K562 (cell line): Measurements from ENCODE around the gene KRTAP2-2. TPM values are rescaled to one million over a fixed set of nuclear protein-coding genes. Genes with fewer than 3 reads are reported as not detected.

Source experiments
- ATAC-seq: fragments of 200-7000 bp; cut with Tn5 transposase; 3 replicates; pipeline ENCODE4 v1.9.1; 2020; ENCODE audit warnings: moderate library complexity
- BruUV-seq: library from RNA; stranded (reverse); fragments of 400-500 nt; replicated peaks from 2 replicates; lab custom pipeline; 2021; lab: Mats Ljungman, UMichigan
- CTCF ChIA-PET: fragments of 300-600 bp; formaldehyde crosslinking; extraction: SDS; loops from one replicate; lab custom pipeline; 2021; ENCODE audit warnings: low intra/inter-chr PET ratio; lab: Yijun Ruan, JAX
- POLR2A ChIA-PET: fragments of 300-600, 350-650 bp; sonication (Branson Sonifier 250); formaldehyde crosslinking; extraction: SDS; loops from one replicate; lab custom pipeline; 2021; ENCODE audit warnings: antibody characterized with exemption, inconsistent platforms; lab: Yijun Ruan, JAX
- DNase-seq, 4 experiments: peaks; one replicate each; pipeline versions ENCODE4 v3.0.0 to v3.0.0-alpha.2; 2011 to 2018; ENCODE audit warnings: low spot score in 3 of 4, mixed read lengths in 3 of 4; ENCODE audit errors: extremely low read depth in 1 of 4
- FAIRE-seq: peaks from 2 replicates; lab custom pipeline; 2011; peaks lifted over from hg19 to GRCh38; lab: Jason Lieb, UNC
- H2AFZ ChIP-seq: 2 replicates; pipeline ENCODE4 v1.6.0; 2011; ENCODE audit warnings: low read depth, low read length, control low read depth, inconsistent platforms
- H3K27ac ChIP-seq: fragments of 200-600 bp; 3 replicates; pipeline ENCODE4 v1.8.0; 2011; ENCODE audit warnings: low read depth, mild to moderate bottlenecking, control low read depth, inconsistent platforms, low read length, moderate library complexity, mixed read lengths; ENCODE audit errors: extremely low read depth
- H3K27me3 ChIP-seq, 2 experiments: fragments of 300-600 bp in 1 of 2; 2 replicates in 1 of 2; 3 replicates in 1 of 2; pipeline versions ENCODE4 v1.6.0 to v1.8.0; 2011; ENCODE audit warnings: inconsistent platforms in 2 of 2, low read length in 2 of 2, mild to moderate bottlenecking in 1 of 2, mixed read lengths in 1 of 2, moderate library complexity in 1 of 2; ENCODE audit not compliant: control insufficient read depth in 2 of 2, insufficient read depth in 2 of 2
- H3K36me3 ChIP-seq: fragments of 300-600 bp; 3 replicates; pipeline ENCODE4 v1.8.0; 2011; ENCODE audit warnings: mild to moderate bottlenecking, low read length, inconsistent platforms; ENCODE audit not compliant: control insufficient read depth, insufficient read depth
- H3K4me1 ChIP-seq, 2 experiments: fragments of 200-600 bp in 1 of 2; replicated peaks in 1 of 2; 2 replicates in 1 of 2; 3 replicates in 1 of 2; pipeline versions ENCODE4 v1.5.1 to v1.8.0; 2011; ENCODE audit warnings: inconsistent platforms in 2 of 2, low read length in 2 of 2, mild to moderate bottlenecking in 1 of 2, mixed read lengths in 1 of 2, moderate library complexity in 1 of 2; ENCODE audit not compliant: control insufficient read depth in 2 of 2, insufficient read depth in 2 of 2
- H3K4me2 ChIP-seq: 2 replicates; pipeline ENCODE4 v1.6.1; 2011; ENCODE audit warnings: low read length, control low read depth, inconsistent platforms, mixed read lengths; ENCODE audit not compliant: insufficient read depth
- H3K4me3 ChIP-seq: fragments of 200-600 bp; sonication (generic), shearing (Covaris generic); 2 replicates; pipeline ENCODE4 v1.5.1; 2016; ENCODE audit warnings: control low read depth, inconsistent platforms
- H3K79me2 ChIP-seq: fragments of 200-600 bp; 3 replicates; pipeline ENCODE4 v1.8.0; 2011; ENCODE audit warnings: low read length, inconsistent platforms; ENCODE audit not compliant: control insufficient read depth, insufficient read depth
- H3K9ac ChIP-seq, 2 experiments: 2 replicates each; pipeline versions ENCODE4 v1.6.0 to v1.6.1; 2011; ENCODE audit warnings: low read depth in 2 of 2, low read length in 2 of 2, control low read depth in 1 of 2, inconsistent platforms in 1 of 2, mild to moderate bottlenecking in 1 of 2, mixed read lengths in 1 of 2; ENCODE audit not compliant: insufficient read depth in 1 of 2
- H3K9me1 ChIP-seq: one replicate; pipeline ENCODE4 v1.6.0; 2011; ENCODE audit warnings: inconsistent platforms, mild to moderate bottlenecking, low read length, moderate library complexity; ENCODE audit not compliant: control insufficient read depth, insufficient read depth
- H3K9me3 ChIP-seq: replicated peaks from 2 replicates; pipeline ENCODE4 v1.5.1; 2011; ENCODE audit warnings: low read depth, low read length, inconsistent platforms; ENCODE audit not compliant: control insufficient read depth, insufficient read depth
- H4K20me1 ChIP-seq: replicated peaks from 2 replicates; pipeline ENCODE4 v1.6.1; 2011; ENCODE audit warnings: low read length, inconsistent platforms, mixed read lengths; ENCODE audit not compliant: control insufficient read depth, insufficient read depth
- BRCA1 ChIP-seq, 2 experiments: fragments of 450-650 bp in 1 of 2; sonication (generic) in 1 of 2; formaldehyde crosslinking in 1 of 2; IDR thresholded peaks; 2 replicates each; pipeline versions ENCODE4 v1.5.0 to v1.6.1; 2017 to 2020; ENCODE audit warnings: mild to moderate bottlenecking in 1 of 2, missing genetic modification reagents in 1 of 2
- FOXA1 ChIP-seq: fragments of 450-650 bp; IDR thresholded peaks from 2 replicates; pipeline ENCODE4 v1.6.1; 2016; ENCODE audit warnings: mild to moderate bottlenecking, borderline replicate concordance
- ILF3 ChIP-seq: fragments of 450-650 bp; IDR thresholded peaks from 2 replicates; pipeline ENCODE4 v1.6.1; 2018; ENCODE audit warnings: antibody characterized with exemption, mild to moderate bottlenecking, moderate library complexity, borderline replicate concordance
- JUNB ChIP-seq: fragments of 450-650 bp; formaldehyde crosslinking; conservative IDR thresholded peaks from 2 replicates; pipeline ENCODE4 v1.4.0; 2020; ENCODE audit warnings: mild to moderate bottlenecking
- NCOA1 ChIP-seq: fragments of 450-650 bp; IDR thresholded peaks from 2 replicates; pipeline ENCODE4 v1.6.1; 2016; ENCODE audit warnings: low read depth
- RFX1 ChIP-seq: fragments of 450-650 bp; IDR thresholded peaks from 2 replicates; pipeline ENCODE4 v1.6.1; 2016; ENCODE audit warnings: mild to moderate bottlenecking, moderate library complexity
- SIRT6 ChIP-seq: IDR thresholded peaks from one replicate; pipeline ENCODE4 v1.6.1; 2012; ENCODE audit warnings: low read depth, mild to moderate bottlenecking, control low read depth, inconsistent platforms, low read length, moderate library complexity
- SNIP1 ChIP-seq: fragments of 450-650 bp; IDR thresholded peaks from 2 replicates; pipeline ENCODE4 v1.7.1; 2017; ENCODE audit warnings: low read depth, mild to moderate bottlenecking
- SOX6 ChIP-seq: fragments of 450-650 bp; IDR thresholded peaks from 2 replicates; pipeline ENCODE4 v1.6.1; 2014; ENCODE audit warnings: mild to moderate bottlenecking
- ZNF830 ChIP-seq: fragments of 250-450 bp; sonication (Bioruptor Pico); IDR thresholded peaks from 2 replicates; pipeline ENCODE4 v1.5.0; 2021; ENCODE audit warnings: mild to moderate bottlenecking
- WGBS: fragments of 100-300 bp; shearing (Covaris generic); methylation state at CpG from one replicate; pipeline ENCODE4 v1.1.6; 2016; ENCODE audit warnings: low coverage, mixed read lengths; ENCODE audit not compliant: insufficient coverage; ENCODE audit errors: missing lambda C conversion rate; 5-methylcytosine and 5-hydroxymethylcytosine counted together
- in situ Hi-C: fragments of 300-500 bp; cut with MboI; formaldehyde crosslinking; loops from 4 replicates; pipeline ENCODE4 v1.15.0; 2018; ENCODE audit warnings: inconsistent platforms, mixed read lengths
- intact Hi-C: fragments of 100-400 bp; cut with micrococcal nuclease; formaldehyde crosslinking; loops from 2 replicates; pipeline ENCODE4 v1.14.2; 2022
- polyA plus RNA-seq, 8 experiments: library from polyadenylated mRNA; depleted of rRNA in 4 of 8; stranded (reverse) in 5 of 8; unstranded in 3 of 8; fragments of >200 nt; fragmentation: Nextera tagmentation in 2 of 8; fragmentation: Illumina TruSeq in 1 of 8; extraction: Ambion mirVana in 2 of 8; extraction: Trizol in 1 of 8; gene quantifications; 2 replicates each; pipeline versions ENCODE4 v1.2.1 to v1.2.3, GENCODE V29; 2011 to 2014; ENCODE audit warnings: inconsistent platforms in 1 of 8, missing spikeins in 1 of 8
- total RNA-seq, 7 experiments: library from RNA; depleted of rRNA in 6 of 7; stranded (reverse); fragments of >200 nt in 6 of 7; fragmentation: Illumina TruSeq in 2 of 7; extraction: Trizol in 2 of 7; gene quantifications; 2 replicates each; pipeline versions ENCODE4 v1.2.1 to v1.2.3, GENCODE V29; 2011 to 2021; ENCODE audit warnings: low replicate concordance in 1 of 7
- TF ChIP-seq, protein P1 (sequence below), 2 experiments: fragments of 200-800 bp in 1 of 2; sonication (Bioruptor generic) in 1 of 2; sonication (generic) in 1 of 2; formaldehyde crosslinking in 1 of 2; IDR thresholded peaks in 1 of 2; conservative IDR thresholded peaks in 1 of 2; 2 replicates each; pipeline versions ENCODE4 v1.5.0 to v1.6.1; 2016 to 2020; ENCODE audit warnings: missing compliant biosample characterization in 1 of 2, missing genetic modification characterization in 1 of 2, missing genetic modification reagents in 1 of 2
- TF ChIP-seq, protein P2 (sequence below): fragments of 450-650 bp; formaldehyde crosslinking; IDR thresholded peaks from 2 replicates; pipeline ENCODE4 v1.4.0; 2022; ENCODE audit warnings: missing genetic modification characterization

Gene KRTAP2-2
- total and polyA plus RNA-seq, 9 of the 15 experiments (the other 6 are each of a cell fraction or from before 2014, with no cell fraction given), result not detected

DNA sequence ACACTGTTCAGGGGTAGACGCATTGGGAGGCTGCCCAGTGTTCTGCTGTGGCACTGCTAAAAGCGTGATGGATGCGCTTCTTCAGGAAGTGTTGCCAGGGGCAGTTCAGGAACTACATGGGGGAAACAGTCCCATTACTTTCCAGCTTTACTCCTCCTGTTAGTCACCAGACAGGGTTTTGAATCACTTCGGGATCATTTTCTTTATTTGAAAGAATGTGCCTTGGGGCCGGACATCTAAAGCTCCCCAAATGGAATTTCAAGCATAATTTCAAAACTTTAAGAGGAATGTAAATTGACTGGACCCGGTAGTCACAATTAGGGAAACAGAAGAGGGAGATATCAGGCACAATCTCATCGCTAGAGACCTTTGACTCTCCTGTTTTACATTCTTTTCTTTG, 6.6 kb downstream of the KRTAP2-2 start:
- Histone ChIP-seq H3K27me3 (peaks cover 2 to 7% of the 10 kb centered on the region in 2 experiments; a peak in 3 of 5 replicates), H3K9me3 (no peaks in the 10 kb centered on the region), H3K4me2 (no peak overlapping the region), H3K4me3 (no peak overlapping the region), H3K4me1 (no peaks in the 10 kb centered on the region), H2AFZ (no peak overlapping the region), H3K9me1 (no peaks in the 10 kb centered on the region), H3K79me2 (no peaks in the 10 kb centered on the region), H3K9ac (no peak overlapping the region), H3K36me3 (no peaks in the 10 kb centered on the region), H3K27ac (no peak overlapping the region), H4K20me1 (no peaks in the 10 kb centered on the region)
- WGBS, result under 1% methylated on average over 7 of the region's 7 CpGs
- no TSS peak for BruUV-seq
- ATAC-seq (no peak), FAIRE-seq (no peak), DNase-seq (no peak)
- intact Hi-C loops, result no loop called here
- CTCF ChIA-PET, result no interaction called here
- POLR2A ChIA-PET, result no interaction called here
- in situ Hi-C loops, result no loop called here
- TF ChIP-seq, protein P1, sequence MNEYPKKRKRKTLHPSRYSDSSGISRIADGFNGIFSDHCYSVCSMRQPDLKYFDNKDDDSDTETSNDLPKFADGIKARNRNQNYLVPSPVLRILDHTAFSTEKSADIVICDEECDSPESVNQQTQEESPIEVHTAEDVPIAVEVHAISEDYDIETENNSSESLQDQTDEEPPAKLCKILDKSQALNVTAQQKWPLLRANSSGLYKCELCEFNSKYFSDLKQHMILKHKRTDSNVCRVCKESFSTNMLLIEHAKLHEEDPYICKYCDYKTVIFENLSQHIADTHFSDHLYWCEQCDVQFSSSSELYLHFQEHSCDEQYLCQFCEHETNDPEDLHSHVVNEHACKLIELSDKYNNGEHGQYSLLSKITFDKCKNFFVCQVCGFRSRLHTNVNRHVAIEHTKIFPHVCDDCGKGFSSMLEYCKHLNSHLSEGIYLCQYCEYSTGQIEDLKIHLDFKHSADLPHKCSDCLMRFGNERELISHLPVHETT (CRISPR knock-in tag; conservative IDR thresholded peaks at IDR 0.05 in 1 of 2, IDR thresholded peaks at IDR 0.05 in 1 of 2), result no peak
- TF ChIP-seq SOX6 (no peak), SIRT6 (no peak), ILF3 (no peak), NCOA1 (no peak), FOXA1 (no peak), JUNB (CRISPR knock-in tag) (no peak), ZNF830 (CRISPR knock-in tag) (no peak), RFX1 (no peak), SNIP1 (no peak), BRCA1 (IDR thresholded peaks at IDR 0.05) (no peak), BRCA1 (CRISPR knock-in tag; IDR thresholded peaks at IDR 0.05) (no peak)
- TF ChIP-seq, protein P2, sequence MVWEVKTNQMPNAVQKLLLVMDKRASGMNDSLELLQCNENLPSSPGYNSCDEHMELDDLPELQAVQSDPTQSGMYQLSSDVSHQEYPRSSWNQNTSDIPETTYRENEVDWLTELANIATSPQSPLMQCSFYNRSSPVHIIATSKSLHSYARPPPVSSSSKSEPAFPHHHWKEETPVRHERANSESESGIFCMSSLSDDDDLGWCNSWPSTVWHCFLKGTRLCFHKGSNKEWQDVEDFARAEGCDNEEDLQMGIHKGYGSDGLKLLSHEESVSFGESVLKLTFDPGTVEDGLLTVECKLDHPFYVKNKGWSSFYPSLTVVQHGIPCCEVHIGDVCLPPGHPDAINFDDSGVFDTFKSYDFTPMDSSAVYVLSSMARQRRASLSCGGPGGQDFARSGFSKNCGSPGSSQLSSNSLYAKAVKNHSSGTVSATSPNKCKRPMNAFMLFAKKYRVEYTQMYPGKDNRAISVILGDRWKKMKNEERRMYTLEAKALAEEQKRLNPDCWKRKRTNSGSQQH (CRISPR knock-in tag), result no peak
